ENCODE results near the gene LTBP4.

Gene LTBP4

GRCh38 chr19:40668991-40669614, 67.9 kb downstream of the LTBP4 start:
- no peak overlapping the region for H3K4me3 ChIP-seq (ENCODE audit: control insufficient read depth, low read depth, low read length)
- DNase-seq (ENCODE audit: low read depth): no peak
- no peak for TF ChIP-seq CTCF (conservative IDR thresholded peaks at IDR 0.05; ENCODE audit: control insufficient read depth, insufficient read depth, low read depth, low read length)

- H3K4me3 ChIP-seq (ENCODE audit: control insufficient read depth, low read depth, low read length): no peak overlapping the region
- TF ChIP-seq CTCF (conservative IDR thresholded peaks at IDR 0.05; ENCODE audit: control insufficient read depth, insufficient read depth, low read depth, low read length): no peak
- DNase-seq (ENCODE audit: low read depth): no peak
Observed at GRCh38 chr19:40671404-40671803, 70.2 kb downstream of the LTBP4 start.

GRCh38 chr19:40672038-40672437, 70.9 kb downstream of the LTBP4 start:
- no peak for TF ChIP-seq CTCF (conservative IDR thresholded peaks at IDR 0.05; ENCODE audit: control insufficient read depth, insufficient read depth, low read depth, low read length)
- no peak for DNase-seq (ENCODE audit: low read depth)
- H3K4me3 ChIP-seq (ENCODE audit: control insufficient read depth, low read depth, low read length): no peak overlapping the region

- H3K4me3 ChIP-seq (ENCODE audit: control insufficient read depth, low read depth, low read length): no peak overlapping the region
- no peak for TF ChIP-seq CTCF (conservative IDR thresholded peaks at IDR 0.05; ENCODE audit: control insufficient read depth, insufficient read depth, low read depth, low read length)
- DNase-seq (ENCODE audit: low read depth): no peak
Observed at GRCh38 chr19:40672573-40673299, 71.6 kb downstream of the LTBP4 start.

- H3K4me3 ChIP-seq (ENCODE audit: control insufficient read depth, low read depth, low read length): no peak overlapping the region
- no peak for DNase-seq (ENCODE audit: low read depth)
- TF ChIP-seq CTCF (conservative IDR thresholded peaks at IDR 0.05; ENCODE audit: control insufficient read depth, insufficient read depth, low read depth, low read length): no peak
Observed at GRCh38 chr19:40673397-40673796, 72.2 kb downstream of the LTBP4 start.

GRCh38 chr19:40674291-40674690, 73.1 kb downstream of the LTBP4 start:
- DNase-seq (ENCODE audit: low read depth): no peak
- no peak for TF ChIP-seq CTCF (conservative IDR thresholded peaks at IDR 0.05; ENCODE audit: control insufficient read depth, insufficient read depth, low read depth, low read length)
- H3K4me3 ChIP-seq (ENCODE audit: control insufficient read depth, low read depth, low read length): no peak overlapping the region
